ENCODE measurements around the gene HACD2.

- TF ChIP-seq POLR2A (IDR thresholded peaks at IDR 0.05; ENCODE audit: extremely low read depth, insufficient read length) (no peak), MAX (IDR thresholded peaks at IDR 0.05; ENCODE audit: low read depth, low read length) (0 out of 2 replicates have a peak, but pooled peaks have one; percentile 25), CTCF (IDR thresholded peaks at IDR 0.05; ENCODE audit: low read depth, low read length) (no peak), MYC (IDR thresholded peaks at IDR 0.05; ENCODE audit: low read depth, low read length) (no peak)
These were observed 25.5 kb upstream of the HACD2 start for GRCh38 chr3:123610331-123610730.
